GM19025 (cell line): ENCODE results near the gene PTCD2.
"Not testable (repeated sequence)": the region's sequence is repeated elsewhere in the genome, so short reads cannot be mapped to it uniquely, and the experiment has no call there.

Experiments used
- ATAC-seq: cut with Tn5 transposase; IDR thresholded peaks from one replicate; pipeline ENCODE4 v1.9.1; 2021; ENCODE audit warnings: mild to moderate bottlenecking, low read depth, moderate library complexity; ENCODE audit not compliant: unreplicated experiment

The PTCD2 gene

DNA sequence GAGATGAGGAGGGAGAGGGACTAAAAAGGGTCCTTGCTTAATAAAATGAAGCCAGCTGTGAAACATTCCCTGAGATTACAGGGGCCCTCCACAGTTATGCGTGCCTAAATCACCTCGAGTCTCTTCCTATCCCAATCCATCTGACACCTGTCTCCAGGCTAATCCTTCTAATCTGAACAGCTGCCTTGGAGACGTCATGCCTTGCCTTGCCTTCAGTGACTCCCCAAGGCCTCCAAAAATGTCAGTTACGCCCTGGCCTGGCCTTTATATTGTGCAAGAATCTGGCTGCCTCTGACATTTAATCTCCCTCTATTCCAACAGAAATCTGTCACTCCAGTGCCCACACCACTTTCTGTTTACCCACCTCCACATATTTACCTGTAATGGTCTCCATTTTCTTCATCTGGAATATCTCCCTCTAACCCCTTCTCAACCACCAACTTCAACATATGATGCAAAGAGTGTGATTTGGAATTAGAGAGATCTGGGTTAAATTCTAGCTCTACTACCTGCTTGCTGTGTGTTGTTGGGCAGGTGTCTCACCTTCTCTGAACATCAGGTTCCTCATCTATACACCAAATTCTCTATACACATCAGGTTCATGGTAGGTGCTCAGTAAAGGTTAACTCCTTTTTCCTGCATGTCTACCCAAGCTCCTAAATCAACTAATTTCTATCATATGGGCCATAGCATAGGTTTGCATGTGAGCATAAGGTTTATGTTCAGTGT lies 57.9 kb downstream of the PTCD2 start:
- no peak for ATAC-seq

DNA sequence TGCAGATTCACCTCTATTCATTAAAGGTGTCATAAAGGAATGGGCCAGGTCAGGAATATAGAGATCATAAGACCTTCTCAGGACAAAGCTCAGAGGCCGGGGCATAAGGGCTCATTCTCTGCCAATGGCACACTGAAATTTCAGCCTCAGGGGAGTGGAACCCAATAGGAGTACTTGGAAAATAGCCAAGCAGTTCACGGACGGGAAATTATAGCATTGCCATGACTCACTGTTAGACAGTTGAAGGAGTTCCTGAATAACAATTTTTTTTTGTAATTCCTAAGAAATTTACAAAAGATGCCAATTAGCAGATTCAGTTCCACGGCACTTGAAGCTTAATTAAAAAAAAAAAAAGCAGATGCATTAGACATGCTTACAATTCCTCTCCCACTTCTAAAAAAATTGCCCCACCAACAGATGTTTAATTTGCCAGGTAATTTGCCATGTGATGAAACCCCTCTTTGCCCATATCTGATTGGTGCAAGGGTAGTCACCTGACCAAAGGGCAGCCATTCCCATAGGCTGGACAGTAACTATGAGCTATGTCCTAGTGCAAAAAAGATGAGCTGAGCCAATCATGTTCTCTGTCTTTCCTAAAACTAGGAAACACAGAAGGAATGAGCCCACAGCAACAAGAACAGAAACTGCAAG lies 58.6 kb downstream of the PTCD2 start:
- no peak for ATAC-seq

- ATAC-seq, result no peak
These were observed 59.8 kb downstream of the PTCD2 start for GRCh38 chr5:72379936-72380335.

DNA sequence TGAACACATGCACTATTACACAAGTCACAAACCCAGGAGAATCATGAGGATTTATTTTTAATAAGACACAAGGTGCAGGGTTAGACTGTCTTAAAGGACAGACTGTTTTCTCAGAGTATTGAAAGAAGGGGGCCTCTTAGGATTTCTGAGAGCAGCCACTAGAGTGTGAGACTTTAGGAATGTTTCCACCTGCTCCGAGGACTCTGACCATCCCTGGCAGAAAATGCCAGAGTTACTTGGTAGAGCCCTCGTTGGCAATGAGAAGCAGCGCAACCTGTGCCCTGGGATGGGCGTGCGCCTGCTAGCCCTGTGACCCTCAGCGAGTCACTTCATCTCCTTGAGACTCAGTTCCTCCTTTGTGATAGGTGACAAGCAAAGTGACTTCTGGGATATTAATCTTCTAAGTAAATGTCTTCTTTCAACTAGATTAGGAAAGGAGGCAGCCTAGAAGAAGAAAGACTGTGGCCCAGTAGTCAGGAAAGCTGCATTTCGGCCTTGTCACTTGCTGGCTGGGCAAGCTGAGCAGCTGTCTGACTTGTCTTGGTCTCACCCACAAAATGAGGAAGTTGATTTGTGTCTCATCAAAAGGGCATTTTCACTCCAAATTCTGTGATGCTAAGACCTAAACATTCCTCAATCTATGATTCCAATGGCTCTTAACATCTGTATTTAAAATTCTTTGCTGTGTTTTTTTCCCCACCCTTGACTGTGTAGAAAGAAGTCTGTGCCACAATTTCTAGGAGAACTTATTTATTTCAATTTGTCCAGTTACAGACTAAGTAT lies 60.5 kb downstream of the PTCD2 start:
- ATAC-seq, result no peak

DNA sequence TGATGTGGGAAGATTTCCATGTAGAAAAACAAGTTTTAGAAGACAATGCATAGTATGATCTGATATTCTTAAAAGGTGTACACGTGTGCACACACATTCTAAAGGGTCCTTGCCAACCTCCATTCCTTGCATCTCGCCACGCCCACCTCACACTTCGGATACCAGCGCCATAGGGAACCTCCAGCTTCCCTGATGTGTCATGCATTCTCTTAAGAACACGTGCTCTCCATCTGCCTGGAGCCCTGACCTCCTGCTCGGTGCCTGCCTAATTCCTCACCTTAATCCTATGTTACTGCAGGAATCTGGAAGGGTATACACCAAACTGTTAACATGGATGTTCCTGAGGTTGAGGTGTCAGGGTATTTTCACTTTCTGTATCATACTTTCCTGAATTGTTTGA lies 63.1 kb downstream of the PTCD2 start:
- no peak for ATAC-seq

DNA sequence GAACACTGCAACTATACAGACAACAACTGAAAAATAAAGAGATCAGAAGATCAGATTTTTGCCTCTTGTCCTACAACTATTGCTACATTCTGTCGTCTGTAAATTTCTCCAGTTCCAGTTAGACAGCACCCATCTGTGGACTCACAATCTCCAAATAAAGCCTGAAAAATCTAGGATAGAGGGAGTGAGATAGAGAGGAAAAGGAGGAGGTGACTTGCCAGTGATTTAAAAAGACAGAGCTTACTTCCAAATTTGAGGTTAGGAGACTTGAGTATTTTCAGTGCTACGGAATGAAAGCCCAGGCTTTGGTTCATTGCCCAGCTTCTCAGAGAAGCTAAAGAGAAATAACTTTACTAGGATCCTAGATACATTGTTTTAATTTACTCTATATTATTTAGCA lies 63.6 kb downstream of the PTCD2 start:
- no peak for ATAC-seq

DNA sequence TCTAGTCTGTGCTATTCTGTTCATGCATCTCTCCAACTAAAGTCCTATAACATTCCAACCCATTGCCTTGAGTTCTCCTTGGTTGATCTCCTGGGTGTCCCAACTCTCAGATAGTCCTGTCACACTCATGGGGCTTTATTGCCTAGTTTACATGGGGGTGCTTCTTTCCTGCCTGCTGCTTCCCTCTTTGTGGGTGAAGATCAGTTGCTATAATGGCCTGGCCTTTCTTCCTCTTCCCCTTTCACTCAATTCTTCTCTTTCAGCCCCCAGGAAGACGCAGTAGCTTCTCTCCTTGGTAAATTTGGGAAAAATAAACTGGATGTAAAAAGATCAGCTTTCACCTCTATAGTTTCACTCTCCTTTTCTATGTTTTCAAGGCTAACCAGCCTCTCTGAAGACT lies 66.5 kb downstream of the PTCD2 start:
- ATAC-seq, result no peak

- no peak for ATAC-seq
These were observed 67.8 kb downstream of the PTCD2 start for GRCh38 chr5:72387985-72388384.

GRCh38 chr5:72388646-72389045 lies 68.5 kb downstream of the PTCD2 start:
- ATAC-seq, result no peak

DNA sequence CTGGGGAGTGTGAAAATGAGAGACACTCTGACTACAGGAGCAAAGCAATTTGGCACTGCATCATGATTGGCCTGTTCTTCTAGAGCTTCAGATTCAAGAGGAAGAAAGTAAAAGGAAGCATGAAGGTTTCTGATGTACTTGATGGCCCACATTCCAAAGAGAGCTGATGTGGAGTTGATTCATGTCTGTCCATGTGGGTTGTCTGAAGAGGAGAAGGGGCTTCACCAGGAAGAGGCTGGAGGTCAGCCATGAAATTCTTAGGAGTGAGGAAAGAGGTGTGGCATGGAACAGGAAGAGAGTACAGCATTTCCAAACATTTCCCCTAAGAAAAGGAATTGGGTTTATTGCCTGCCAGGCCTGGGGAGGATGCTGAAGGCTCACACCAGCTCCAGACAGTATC lies 70.7 kb downstream of the PTCD2 start:
- no peak for ATAC-seq

DNA sequence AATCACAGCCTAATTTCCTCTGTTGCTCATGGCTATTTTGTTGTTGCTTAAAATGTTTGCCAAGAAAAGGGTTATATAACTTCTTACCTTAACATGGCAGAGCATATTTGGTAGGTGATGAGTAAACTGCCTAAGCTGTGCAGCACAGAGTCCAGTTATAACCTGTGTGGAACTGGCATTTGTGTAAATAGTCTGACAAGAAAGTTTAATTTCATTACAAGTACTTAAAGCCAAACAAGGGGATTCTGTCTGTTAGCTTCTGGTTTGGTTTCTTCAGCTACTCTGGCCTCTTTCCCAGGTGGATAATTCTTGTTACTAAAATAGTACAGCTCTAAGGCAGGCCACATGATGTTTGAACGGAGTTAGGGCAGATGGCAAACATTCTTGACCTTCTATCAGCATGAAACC lies 72.2 kb downstream of the PTCD2 start:
- no peak for ATAC-seq

DNA sequence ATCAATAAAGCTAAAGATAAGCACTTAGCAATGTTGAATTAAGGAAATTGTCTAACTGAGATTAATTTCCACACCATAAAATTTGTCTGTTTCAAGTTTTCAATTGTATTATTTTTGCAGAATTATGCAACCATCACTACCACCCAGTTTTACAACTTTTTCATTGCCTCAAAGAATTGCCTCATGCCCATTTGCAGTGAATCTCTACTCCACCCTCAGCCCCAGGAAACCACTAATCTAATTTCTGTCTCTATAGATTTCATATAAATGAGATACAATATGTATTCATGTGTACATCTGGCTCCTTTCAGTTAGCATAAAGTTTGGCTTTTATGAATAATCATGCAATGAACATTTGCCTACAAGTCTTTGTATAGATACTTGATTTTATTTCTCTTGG lies 72.9 kb downstream of the PTCD2 start:
- no peak for ATAC-seq

DNA sequence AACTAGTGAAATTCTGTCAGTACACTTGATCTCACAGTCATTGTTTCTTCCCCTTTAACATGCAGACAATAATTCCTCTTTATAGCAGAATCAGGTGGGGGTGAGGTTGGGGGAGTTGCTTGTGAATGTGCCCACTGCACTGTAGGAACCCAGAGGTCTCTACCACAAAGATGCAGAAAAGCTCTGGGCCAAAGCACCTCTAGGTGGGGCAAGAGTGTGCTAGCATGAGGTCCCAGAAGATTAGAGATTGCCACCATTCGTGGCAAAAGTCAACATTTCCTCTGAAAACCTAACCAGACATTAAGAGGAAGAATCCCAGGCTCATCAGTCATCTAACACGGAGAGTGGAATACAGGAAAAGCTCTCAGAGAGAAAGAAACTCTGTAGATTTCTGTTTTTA lies 74.5 kb downstream of the PTCD2 start:
- ATAC-seq, result no peak

DNA sequence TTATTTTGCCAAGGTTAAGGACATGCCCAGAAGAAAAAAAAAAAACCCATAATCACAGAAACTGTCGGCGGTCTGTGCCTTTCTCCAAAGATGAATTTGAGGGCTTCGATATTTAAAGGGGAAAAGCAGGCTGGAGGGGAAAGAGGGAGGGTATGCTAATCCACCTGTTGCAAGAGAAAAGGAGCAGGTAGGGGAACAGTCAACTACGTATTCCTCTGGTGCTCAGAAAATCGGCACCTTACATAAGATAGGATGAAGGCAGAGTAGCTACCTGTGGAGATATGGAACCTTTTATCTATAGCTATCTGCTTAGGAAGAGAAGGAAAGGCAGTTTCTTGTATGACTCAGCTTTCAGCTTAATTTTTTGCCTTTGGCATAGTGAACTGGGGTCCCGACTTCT lies 77.7 kb downstream of the PTCD2 start:
- no peak for ATAC-seq

- no peak for ATAC-seq
These were observed 80.8 kb downstream of the PTCD2 start for GRCh38 chr5:72400950-72401349.

- ATAC-seq, result no peak
These were observed 82.3 kb downstream of the PTCD2 start for GRCh38 chr5:72402381-72402890.

GRCh38 chr5:72402959-72403628 lies 82.9 kb downstream of the PTCD2 start:
- ATAC-seq, result no peak

DNA sequence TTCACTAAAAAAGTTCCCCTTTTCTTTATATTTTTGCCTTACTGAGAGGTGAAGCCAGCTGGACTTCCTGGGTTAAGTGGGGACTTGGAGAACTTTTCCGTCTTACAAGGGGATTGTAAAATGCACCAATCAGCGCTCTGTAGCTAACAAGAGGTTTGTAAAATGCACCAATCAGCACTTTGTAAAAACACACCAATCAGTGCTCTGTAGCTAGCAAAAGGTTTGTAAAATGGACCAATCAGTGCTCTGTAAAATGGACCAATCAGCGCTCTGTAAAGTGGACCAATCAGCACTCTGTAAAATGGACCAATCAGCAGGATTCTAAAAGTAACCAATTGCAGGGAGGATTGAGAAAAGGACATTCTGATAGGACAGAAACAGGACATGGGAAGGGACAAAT lies 84.6 kb downstream of the PTCD2 start:
- not testable (repeated sequence) for ATAC-seq

- no peak for ATAC-seq
These were observed 86.9 kb downstream of the PTCD2 start for GRCh38 chr5:72407078-72407477.

GRCh38 chr5:72407541-72407940 lies 87.4 kb downstream of the PTCD2 start:
- ATAC-seq, result no peak

DNA sequence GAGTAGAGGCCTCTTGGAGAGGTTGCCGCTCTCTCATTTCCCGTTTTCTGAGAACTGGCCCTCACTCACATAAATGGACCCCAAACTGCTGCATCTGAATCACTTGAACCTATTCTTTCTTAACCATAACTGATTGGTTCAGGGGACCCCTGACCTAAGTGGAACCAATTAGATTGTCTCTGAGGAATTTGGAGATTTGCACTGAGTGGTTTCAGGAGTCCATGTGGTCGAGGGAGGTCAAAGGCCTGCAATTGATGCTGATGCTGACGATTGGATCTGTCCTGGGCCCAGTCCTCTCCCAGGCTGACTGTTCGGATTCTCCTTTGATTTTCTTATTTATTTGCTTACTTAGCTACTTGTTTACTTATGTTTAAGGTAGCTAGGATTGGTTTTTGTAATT lies 88.0 kb downstream of the PTCD2 start:
- no peak for ATAC-seq
